GM19455 (cell line): ENCODE data around the gene SYNE2.
"Not testable (repeated sequence)": the region's sequence is repeated elsewhere in the genome, so short reads cannot be mapped to it uniquely, and the experiment has no call there.

ENCODE experiments used
- ATAC-seq: cut with Tn5 transposase; IDR thresholded peaks from one replicate; pipeline ENCODE4 v1.9.1; 2021; ENCODE audit not compliant: unreplicated experiment

The SYNE2 gene

DNA sequence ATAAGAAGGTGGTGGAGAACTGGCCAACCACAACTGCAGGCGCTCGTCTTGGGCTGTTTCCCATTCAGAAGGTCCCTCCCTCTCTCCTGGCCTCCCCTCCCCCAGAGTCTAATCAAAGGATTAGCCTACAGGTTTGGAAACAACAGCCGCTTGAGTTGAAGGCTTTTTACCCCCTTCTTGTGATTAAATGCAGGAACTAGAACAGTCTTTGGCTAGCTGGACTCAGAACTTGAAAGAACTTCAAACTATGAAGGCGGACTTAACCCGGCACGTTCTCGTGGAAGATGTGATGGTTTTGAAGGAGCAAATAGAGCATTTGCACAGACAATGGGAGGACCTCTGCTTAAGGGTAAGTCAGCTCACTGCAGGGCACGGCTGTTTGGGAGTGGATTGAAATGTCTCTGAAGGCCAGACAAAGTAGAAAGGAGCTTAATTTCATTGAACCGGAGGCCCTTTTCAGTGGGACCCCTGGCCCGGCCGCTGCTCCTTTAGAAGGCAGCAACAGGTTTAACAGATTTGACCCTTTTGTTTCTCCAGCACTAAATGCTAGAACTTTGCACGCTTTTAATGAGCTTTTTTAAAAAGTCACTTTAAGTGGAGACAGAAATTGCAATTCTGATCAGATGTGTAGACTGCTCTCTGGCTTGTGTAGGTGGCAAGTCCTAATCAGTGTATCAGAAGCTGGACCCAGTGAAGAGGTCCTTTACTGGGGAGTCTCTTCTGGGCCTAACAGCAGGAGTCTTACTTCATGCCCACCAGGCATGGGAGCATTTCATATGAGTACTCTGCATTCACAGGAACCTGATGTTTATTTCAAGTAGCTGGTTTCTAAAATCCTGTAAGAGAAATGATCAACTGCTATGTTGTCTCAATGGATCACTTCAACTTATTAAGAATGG lies 333.7 kb downstream of the SYNE2 start:
- ATAC-seq = no peak

DNA sequence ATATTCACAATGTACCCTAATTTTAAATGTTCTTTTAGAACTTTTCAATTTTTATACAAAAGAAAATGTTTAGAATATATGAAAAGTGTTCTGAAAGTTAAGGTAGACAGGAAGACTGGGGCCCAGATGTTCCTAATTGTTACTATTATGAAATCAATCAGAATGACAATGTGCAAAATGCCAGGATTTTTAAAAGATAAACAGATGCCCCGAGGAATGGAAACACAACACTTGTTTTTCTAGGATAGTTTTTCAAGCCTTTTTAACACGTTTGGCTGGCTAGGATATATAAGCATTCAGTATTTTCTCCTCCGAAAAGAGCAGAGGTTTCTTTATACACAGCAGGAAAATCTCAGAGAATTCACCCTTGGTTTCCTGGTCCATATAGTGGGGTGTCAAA lies 334.5 kb downstream of the SYNE2 start:
- no peak for ATAC-seq

DNA sequence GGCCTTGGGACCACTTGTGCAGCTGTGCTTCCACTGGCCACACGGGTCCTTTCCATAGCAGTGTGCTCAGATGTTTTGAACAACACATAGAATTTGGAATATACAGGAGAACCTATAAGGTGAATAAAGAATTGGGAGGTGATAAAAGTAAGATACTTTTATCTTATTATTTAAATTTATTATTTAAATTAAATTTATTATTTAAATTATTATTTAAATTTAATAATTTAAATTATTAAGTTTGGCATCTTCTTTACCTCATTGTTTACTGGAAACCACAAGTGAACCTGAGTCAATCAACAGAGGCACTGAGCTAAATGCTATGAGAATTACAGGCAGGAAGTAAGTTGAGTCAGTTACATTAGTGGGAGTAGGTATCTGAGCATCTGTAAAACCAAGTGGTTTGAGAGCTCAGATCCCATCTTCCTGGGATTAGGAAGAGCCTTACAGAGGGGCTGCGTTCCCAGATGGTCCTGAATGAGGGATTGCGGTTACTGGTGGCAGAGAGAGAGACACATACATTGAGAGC lies 338.2 kb downstream of the SYNE2 start:
- ATAC-seq = no peak

DNA sequence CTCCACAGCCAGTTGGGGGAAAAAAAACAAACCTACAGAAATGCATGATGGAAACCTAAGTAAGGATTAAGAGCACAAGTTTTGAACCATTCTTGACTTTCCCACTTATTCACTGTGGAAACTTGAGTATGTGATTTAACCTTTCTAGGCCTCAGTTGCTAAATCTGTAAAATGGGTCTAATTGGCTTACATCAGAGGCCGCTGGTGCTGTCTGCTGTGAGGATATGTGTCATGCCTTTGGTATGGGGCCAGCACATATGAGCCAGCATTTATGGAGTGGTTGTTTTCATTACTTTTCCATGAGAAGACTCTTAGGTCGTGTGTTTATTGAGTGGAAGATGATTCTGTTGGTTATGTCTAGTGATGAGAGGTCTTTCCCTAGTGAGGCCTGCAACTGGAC lies 339.0 kb downstream of the SYNE2 start:
- no peak for ATAC-seq

DNA sequence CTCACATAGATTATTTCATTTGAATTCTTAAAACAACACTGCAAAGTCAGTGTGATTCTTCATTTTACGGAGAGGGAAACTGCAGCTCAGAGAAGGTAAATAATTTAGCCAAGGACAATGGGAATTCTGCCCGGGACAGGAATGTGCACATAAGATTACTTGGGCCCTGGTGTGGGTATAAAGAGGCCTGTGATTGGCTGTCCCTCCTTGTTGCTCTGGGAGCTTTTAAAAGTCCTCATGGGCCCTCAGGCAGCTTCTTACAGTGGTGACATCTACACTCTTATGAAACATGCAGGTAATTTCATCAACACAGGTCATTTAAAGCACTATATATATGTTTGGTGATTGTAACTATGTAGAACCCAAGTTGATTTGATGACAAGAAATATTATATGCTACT lies 341.0 kb downstream of the SYNE2 start:
- ATAC-seq = no peak

DNA sequence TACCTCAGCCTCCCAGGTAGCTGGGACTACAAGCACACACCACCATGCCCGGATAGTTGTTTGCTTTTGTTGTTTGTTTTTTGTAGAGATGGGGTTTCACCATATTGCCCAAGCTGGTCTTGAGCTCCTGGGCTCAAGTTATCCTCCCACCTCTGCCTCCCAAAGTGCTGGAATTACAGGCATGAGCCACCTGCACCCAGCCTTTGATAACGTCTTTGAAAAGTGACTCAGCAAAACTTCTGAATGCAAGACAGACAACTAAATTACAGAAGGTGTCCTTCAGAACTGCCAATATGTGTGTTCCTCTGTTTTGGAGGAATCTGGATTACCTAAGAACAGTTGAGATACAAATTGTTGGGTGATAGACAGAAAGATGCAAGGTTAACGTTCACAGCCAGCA lies 341.6 kb downstream of the SYNE2 start:
- ATAC-seq = no peak

DNA sequence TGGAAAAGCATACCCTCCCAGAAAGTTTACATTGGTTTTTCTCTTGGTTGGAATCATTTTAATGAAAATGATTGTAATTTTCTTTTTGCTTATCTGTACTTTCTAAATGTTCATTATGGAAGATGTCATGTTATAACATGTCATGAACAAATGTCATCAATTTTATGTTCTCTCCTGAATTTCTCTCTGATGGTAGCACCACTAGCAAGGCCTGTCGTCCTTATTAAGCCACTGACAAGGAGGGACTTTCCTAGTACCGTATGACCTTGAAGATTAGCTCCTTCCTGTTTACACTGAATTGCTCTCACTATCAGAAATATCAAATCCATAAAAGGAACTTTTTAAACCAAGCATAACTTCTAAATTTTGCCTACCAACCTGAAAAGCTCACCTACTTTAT lies 342.4 kb downstream of the SYNE2 start:
- ATAC-seq = no peak

DNA sequence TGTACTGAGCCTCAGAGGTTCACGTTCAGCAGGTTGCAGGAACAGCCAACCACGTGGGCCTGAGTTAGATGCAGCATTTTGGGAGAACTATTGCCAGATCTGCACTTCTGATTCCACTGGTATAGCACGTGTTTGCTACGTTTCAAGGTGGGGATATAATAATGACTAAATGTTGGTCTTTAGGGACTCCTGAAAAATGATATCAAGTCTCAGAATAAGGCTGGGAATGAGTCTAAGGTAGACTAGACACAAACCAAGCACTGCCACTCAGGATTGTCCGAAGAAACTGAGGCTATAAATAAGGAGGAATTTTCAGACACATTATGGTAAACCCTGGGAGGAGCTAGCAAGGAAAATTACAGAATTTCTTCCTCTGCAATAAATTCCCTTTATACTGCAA lies 343.3 kb downstream of the SYNE2 start:
- no peak for ATAC-seq

DNA sequence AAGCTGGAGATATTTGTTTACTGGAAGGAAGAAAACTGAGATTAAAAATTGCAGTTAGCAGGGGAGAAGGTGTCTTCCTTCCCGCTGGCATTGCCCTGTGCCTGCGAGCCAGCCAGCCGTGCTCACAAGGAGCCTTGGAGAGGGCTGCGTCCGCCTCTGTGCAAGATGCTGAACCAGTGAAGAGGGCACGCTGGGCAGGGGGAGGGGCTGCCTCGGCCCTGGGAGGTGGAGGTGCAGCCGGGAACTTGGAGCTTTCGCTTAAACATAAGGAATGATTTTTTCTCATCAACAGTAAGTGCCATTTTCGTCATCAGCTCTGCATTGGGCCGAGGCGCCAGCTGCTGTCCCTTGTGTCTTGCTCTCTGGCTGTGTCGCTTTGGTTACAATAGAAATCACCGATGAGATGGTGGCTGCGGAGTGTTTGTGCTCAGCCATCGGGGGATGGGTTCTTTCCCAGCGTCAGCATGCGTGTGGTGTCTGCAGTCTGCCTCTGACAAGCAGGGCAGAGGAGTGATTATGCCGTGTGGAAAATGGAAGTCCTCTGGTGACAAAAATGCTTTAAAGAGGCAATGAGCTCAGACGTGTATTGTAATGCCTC lies 344.1 kb downstream of the SYNE2 start:
- no peak for ATAC-seq

DNA sequence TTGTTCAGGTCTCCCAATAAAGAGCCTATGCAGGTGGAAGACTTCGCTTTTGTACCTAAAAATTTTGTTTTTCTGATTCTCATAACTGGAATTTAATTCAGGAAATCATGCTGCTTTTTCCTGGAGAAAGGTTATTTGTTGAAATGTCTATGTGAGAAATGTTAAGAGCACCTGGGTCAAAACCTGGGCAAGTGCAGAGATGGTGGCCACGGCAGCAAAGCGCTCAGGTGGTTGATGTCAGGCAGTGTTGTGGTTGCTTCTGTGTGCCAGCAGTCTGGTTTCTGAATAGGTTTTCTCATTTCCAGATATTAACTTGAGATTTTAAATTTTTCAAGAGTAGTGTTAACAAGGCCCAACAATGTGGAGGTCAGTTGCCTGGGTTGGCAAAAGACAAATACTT lies 345.2 kb downstream of the SYNE2 start:
- no peak for ATAC-seq

DNA sequence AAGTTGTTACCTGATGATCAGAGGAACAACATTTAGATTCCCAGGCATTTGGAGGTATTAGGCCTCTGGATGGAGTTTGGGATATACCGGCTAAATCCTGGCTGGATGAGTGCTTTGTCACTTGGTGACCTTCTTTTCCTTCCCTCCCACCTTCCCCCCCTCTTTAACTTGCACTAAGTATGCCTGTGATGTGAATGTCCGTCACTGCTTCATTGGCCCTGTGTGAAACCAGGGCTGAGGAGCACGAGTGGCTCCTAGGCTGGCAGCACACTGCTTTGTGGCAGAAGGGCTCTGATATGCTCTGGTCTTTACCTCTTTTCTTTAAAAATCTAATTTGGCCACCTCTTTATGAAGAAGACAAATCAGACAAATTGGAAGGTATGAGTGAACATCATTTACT lies 345.7 kb downstream of the SYNE2 start:
- ATAC-seq = no peak

DNA sequence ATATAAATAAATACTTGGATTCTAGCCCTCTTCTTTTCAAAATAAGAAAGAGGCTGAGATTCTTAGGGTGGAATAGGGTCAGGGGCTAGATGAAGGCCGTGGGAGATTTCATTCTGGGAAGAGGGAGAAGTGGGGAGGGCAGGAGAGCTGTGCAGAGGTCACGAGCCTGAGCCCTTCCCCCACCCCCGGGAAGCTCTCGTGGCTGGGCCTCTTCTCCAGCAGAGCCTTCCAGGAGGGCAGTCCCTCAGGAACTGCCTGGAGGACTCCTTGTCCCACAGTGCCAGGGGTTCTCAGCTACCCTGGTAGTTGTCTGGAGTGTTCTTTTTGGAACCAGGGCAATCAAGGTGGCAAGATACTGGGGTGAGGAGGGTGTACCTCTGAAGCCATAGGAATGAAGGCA lies 347.4 kb downstream of the SYNE2 start:
- ATAC-seq = no peak

DNA sequence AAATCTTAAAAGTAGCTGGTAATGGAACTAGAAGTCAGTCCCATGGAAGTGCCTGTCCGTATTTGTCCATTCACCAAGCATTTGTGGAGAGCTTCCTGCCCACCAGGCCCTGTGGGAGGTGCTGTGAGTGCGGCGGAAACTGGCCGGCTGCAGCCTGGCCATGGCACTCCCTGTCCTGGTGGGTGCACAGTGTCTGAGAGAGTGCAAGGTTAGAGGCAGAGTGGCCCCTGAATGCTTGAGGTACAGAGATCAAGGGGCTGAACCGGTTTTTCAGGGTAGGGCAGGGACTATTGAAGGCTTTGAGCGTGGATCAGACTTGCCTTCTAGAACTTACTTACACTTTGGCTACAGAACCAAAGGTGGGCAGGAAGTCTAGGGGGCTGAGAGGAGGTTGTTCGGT lies 348.5 kb downstream of the SYNE2 start:
- no peak for ATAC-seq

DNA sequence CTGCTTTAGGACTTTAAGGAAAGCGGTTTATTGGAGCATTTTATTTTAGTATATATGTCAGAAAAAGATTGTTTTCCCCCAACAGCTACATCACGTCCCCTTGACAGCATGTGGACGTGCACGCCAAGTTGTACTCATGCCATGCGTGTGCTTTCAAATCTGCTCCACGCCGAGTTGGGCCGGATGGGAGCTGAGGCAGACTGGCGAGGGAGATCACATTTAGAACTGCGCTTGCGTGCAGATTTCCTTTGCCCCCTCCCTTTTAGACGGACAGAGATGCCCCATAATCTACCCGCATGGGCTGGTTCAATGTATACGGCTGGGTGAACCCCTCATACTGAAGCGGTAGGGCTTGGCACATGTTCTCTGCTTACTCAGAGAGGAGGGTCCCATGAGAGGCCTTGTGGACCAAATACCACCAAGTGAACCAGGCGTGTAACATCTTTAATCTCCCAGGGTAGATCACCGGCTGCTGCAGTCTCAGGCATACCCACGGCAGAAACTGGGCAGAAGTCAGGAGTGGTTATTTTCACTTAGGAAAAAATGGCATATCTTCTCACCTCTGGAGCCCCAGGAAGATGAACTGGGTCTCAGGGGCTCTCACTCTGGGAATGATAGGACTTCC lies 349.2 kb downstream of the SYNE2 start:
- ATAC-seq = no peak

DNA sequence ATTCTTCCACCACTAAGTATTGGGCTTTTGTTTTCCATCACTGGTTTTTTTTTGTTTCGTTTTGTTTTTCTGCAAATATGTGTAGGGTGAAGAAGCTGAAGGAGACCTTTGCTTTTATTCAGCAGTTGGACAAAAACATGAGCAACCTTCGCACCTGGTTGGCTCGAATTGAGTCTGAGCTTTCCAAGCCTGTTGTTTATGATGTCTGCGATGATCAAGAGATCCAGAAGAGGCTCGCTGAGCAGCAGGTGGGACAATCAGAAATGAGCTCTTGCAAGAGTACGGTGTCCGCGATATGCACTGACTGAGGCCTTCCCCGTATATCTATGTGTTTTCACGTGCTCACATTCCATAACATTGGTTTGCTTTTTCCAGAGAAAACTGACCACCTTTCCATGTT lies 349.9 kb downstream of the SYNE2 start:
- ATAC-seq = no peak

DNA sequence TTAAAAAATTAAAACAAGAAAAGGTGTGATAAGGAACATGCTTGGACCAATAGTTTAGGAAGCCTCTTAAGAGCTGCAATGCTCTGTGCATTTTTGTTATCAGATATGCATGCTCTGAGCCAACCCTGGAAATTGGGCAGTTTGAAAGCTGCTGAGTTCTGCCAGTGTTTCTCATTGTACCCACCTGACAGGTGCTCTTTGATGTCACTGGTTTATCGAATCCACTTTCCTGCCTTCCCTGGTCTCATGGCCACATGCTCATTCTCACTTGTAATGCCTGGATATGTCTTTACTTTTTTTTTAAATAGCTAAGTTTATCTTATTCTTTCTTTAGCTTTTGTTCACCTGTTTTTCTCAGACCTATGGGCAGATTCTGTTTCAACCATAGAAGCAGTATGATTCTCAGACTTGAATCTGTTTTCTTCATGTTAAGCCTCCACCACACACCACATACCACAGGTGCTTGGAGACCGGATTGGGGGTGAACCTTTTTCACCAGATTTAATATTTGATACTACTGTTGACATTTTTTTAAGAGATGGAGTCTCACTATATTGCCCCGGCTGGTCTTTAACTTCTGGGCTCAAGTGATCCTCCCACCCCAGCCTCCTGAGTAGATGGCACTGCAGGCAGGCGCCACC lies 350.7 kb downstream of the SYNE2 start:
- ATAC-seq = no peak

DNA sequence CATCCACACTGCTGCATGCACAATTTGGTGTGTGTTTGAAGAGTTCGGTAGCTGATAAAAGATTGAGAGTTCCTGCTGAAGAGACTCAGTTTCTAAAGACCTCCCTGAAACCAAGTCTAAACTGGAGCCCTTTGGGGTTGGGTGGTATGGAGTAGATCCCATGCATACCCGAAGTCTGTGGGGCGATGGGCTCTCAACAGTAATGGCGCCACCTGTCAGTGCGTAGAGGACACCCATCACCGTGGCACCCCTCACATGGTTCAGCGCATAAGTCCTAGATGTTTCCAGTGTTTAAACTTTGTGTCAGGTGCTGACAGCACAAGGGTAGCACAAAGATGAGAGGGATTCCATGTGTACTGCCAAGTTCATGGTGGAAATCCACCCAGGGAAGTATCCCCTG lies 355.5 kb downstream of the SYNE2 start:
- no peak for ATAC-seq

DNA sequence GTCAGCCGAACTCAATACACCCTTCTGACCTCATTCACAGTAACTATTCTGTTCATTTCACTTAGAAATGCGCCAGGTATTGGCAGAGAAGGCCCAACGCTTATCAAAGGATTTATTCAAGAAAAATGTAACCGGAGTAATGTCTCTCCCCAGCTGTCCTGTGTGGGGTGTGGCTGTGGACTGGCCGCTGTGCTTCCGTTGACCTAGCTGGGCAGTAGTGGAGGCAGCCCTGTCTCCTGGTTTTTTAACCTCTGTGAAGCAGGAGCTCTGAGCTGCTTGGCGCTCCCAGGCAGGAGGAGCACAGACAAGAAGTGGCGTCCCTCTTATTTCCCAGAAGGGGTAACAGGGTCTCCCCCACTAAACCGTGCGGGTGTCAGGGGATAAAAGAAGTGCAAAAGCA lies 356.2 kb downstream of the SYNE2 start:
- no peak for ATAC-seq

DNA sequence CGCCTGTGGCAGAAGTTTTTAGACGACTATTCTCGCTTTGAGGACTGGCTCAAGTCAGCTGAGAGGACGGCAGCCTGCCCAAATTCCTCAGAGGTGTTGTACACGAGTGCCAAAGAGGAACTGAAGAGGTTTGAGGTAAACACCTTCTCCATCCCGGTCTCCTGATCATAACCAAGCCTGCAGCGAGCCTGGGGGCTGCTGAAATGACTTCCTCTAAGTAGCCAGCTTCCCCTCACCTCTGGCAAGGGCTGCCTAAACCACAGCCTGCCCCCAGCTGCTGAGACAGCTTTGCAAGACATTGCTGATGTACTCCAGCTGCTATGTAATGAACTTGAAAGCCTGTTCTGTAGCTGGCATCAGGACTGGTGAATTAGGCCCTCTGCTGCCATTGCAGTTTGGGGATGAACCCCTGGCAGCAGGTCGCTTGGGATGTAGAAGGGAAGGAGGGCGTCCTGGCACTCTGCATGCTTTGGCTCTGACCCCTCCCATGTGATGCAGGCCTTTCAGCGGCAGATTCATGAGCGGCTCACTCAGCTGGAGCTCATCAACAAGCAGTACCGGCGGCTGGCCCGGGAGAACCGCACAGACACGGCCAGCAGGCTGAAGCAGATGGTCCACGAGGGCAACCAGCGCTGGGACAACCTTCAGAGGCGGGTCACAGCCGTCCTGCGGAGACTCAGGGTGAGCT lies 356.8 kb downstream of the SYNE2 start:
- ATAC-seq = no peak

DNA sequence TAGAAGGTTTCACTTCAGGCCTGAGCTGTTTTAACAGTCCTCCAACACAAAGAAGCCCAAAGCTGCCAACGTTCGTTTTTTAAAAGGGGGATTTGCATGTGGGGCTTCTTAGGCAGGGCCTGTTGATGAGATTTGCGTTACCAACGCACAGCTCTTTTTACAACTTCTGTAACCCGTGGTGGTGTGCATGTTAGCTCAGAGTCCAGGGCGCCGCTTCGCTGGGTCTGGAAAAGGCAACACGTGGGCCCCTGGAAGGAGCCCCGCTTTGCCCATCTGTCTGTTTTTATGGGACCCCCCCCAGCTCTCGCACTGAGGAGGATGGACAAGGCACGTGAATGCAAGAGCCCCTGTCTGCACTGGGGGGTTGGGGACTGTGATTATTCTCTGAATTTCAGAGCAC lies 357.4 kb downstream of the SYNE2 start:
- ATAC-seq = no peak

DNA sequence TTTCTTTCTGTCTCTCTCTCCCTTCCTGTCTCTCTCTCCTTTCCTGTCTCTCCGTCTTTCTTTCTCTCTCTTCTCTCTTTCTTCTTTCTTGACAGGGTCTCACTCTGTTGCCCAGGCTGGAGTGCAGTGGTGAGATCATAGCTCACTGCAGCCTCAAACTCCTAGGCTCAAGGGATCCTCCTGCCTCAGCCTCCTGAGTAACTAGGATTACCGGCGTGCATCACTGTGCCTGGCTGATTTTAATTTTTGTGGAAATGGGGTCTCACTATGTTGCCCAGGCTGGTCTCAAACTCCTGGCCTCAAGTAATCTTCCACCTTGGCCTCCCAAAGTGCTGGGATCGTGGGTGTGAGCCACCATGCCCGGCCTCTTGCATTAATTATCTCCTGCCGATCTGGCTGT lies 358.1 kb downstream of the SYNE2 start:
- not testable (repeated sequence) for ATAC-seq
